Kidney (tissue), 14 donors: ENCODE results near the gene ZNF311. TPM values are rescaled to one million over a fixed set of nuclear protein-coding genes. Genes with fewer than 3 reads are reported as not detected.

Source experiments
- DNase-seq, 5 donors: peaks; one replicate each; pipeline ENCODE4 v3.0.0-alpha.2; 2013 to 2020
- FAIRE-seq: peaks from 2 replicates; lab custom pipeline; 2012; peaks lifted over from hg19 to GRCh38; lab: Jason Lieb, UNC
- H3K27ac ChIP-seq, 2 donors: one replicate each; pipeline ENCODE4 v1.7.0; 2013; ENCODE audit warnings: low read depth in 2 of 2, low read length in 2 of 2, inconsistent platforms in 1 of 2
- H3K27me3 ChIP-seq: one replicate; pipeline ENCODE4 v1.7.1; 2013; ENCODE audit warnings: low read length, inconsistent platforms; ENCODE audit not compliant: control insufficient read depth, insufficient read depth
- H3K36me3 ChIP-seq, 3 donors: one replicate each; pipeline versions ENCODE4 v1.7.0 to v1.7.1; 2013; ENCODE audit warnings: low read length in 3 of 3, control low read depth in 1 of 3, inconsistent platforms in 1 of 3; ENCODE audit not compliant: insufficient read depth in 3 of 3, control insufficient read depth in 2 of 3
- H3K4me1 ChIP-seq, 3 donors: one replicate each; pipeline versions ENCODE4 v1.7.0 to v1.7.1; 2013; ENCODE audit warnings: low read length in 3 of 3, inconsistent platforms in 1 of 3, low read depth in 1 of 3; ENCODE audit not compliant: control insufficient read depth in 2 of 3, insufficient read depth in 2 of 3
- H3K4me3 ChIP-seq, 3 donors: one replicate each; pipeline versions ENCODE4 v1.7.0 to v1.8.1; 2013; ENCODE audit warnings: low read length in 3 of 3, control low read depth in 1 of 3, inconsistent platforms in 1 of 3
- H3K9ac ChIP-seq, 3 donors: one replicate each; pipeline versions ENCODE4 v1.7.0 to v1.7.1; 2013; ENCODE audit warnings: low read length in 3 of 3, control low read depth in 1 of 3, inconsistent platforms in 1 of 3
- H3K9me3 ChIP-seq, 3 donors: one replicate each; pipeline versions ENCODE4 v1.7.0 to v1.7.1; 2013; ENCODE audit warnings: low read length in 3 of 3, control low read depth in 1 of 3, inconsistent platforms in 1 of 3; ENCODE audit not compliant: control insufficient read depth in 2 of 3, insufficient read depth in 1 of 3
- CTCF ChIP-seq: IDR thresholded peaks from 3 replicates; pipeline ENCODE4 v1.5.1; 2012; ENCODE audit warnings: mild to moderate bottlenecking, moderate library complexity, borderline replicate concordance; ENCODE audit not compliant: insufficient read depth; ENCODE audit errors: extremely low read depth
- intact Hi-C: fragments of 100-400 bp; cut with DNase I; formaldehyde crosslinking; loops from one replicate; pipeline ENCODE4 v1.11.1; 2022
- polyA plus RNA-seq: library from polyadenylated mRNA; stranded (reverse); fragments of 350-450 nt; fragmentation: Illumina TruSeq; extraction: RNeasy Lipid Tissue Mini Kit (QIAGEN cat#74804); gene quantifications from one replicate; pipeline ENCODE4 v1.2.3, GENCODE V29; 2014; ENCODE audit warnings: low read depth, low replicate concordance; ENCODE audit not compliant: insufficient read depth
- total RNA-seq: library from RNA; stranded (reverse); fragmentation: NEBNext Ultra II Directional; extraction: Animal tissue kit (Norgen Biotek cat#: 25700); gene quantifications from one replicate; pipeline ENCODE4 v1.2.1, GENCODE V29; 2021
- donor health status: control.
- donor health status: control.
- donor health status: control.
- donor health status: control.
- donor health status: control.
- donor health status: DM: yes; HTN: yes; CAD: no.
- donor health status: Normal renal cell carcinoma (clear cell type).

Gene ZNF311
- total and polyA plus RNA-seq, 2 donors from 2014 or later, result 0.77 to 1.6 TPM

- peak overlapping the region; percentile 76 to 83 (median 80) for H3K4me3 ChIP-seq
- H3K9ac ChIP-seq, result peak overlapping the region; percentile 56 to 73 (median 71)
- H3K36me3 ChIP-seq, result no peaks in the 10 kb centered on the region
- no peak for FAIRE-seq
- TF ChIP-seq CTCF, result peak; percentile 80
- H3K27me3 ChIP-seq, result peaks cover 26% of the 10 kb centered on the region
- no peak overlapping the region for H3K27ac ChIP-seq
- intact Hi-C loops, result loop anchor here (10.0 kb wide), 1 partner anchor 332 kb away; no protein-coding TSS in a partner anchor
- DNase-seq, result peak; percentile 87 to 93 (median 89)
- peaks cover 0 to 9% (median 0%) of the 10 kb centered on the region in 3 donors for H3K4me1 ChIP-seq
- H3K9me3 ChIP-seq, result no peaks in the 10 kb centered on the region
These were observed 11.7 kb upstream of the ZNF311 start for GRCh38 chr6:29016559-29017427.

- H3K36me3 ChIP-seq, result no peaks in the 10 kb centered on the region
- peaks cover 26% of the 10 kb centered on the region for H3K27me3 ChIP-seq
- no peak overlapping the region for H3K27ac ChIP-seq
- peaks cover 0 to 9% (median 0%) of the 10 kb centered on the region in 3 donors for H3K4me1 ChIP-seq
- no peak overlapping the region for H3K9ac ChIP-seq
- TF ChIP-seq CTCF, result no peak
- H3K4me3 ChIP-seq, result no peak overlapping the region
- no peaks in the 10 kb centered on the region for H3K9me3 ChIP-seq
- DNase-seq, result peak in 3 of 5 donors; percentile 21 to 63 (median 40)
- intact Hi-C loops, result loop anchor here (10.0 kb wide), 1 partner anchor 330 kb away; no protein-coding TSS in a partner anchor
- no peak for FAIRE-seq
These were observed 9.9 kb upstream of the ZNF311 start for GRCh38 chr6:29014729-29015608.

GRCh38 chr6:29011276-29011734 is 6.2 kb upstream of the ZNF311 start:
- H3K27ac ChIP-seq, result no peak overlapping the region
- peaks cover 0 to 2% (median 0%) of the 10 kb centered on the region in 3 donors for H3K4me1 ChIP-seq
- H3K4me3 ChIP-seq, result peak overlapping the region; percentile 55 to 67 (median 59)
- H3K36me3 ChIP-seq, result no peaks in the 10 kb centered on the region
- intact Hi-C loops, result loop anchor here (10.0 kb wide), 1 partner anchor 327 kb away; no protein-coding TSS in a partner anchor
- no peak for FAIRE-seq
- peak overlapping the region; percentile 6 to 43 (median 15) for H3K9ac ChIP-seq
- no peaks in the 10 kb centered on the region for H3K9me3 ChIP-seq
- no peak for TF ChIP-seq CTCF
- peaks cover 25% of the 10 kb centered on the region for H3K27me3 ChIP-seq
- DNase-seq, result peak; percentile 68 to 93 (median 79)
